ENCODE data around the gene CLIC3. TPM values are rescaled to one million over a fixed set of nuclear protein-coding genes. Genes with fewer than 3 reads are reported as not detected.

CLIC3 gene
- total RNA-seq, 6 experiments from 2014 or later: 0.37 to 0.51 TPM; not detected in 4

- WGBS (ENCODE audit: insufficient coverage, low coverage, low lambda C conversion rate, missing lambda C conversion rate): 18% methylated on average over 5 of the region's 19 CpGs
- H3K27me3 ChIP-seq: no peaks in the 10 kb centered on the region
- peak; percentile 87 to 94 (median 90) for TF ChIP-seq CTCF (IDR thresholded peaks at IDR 0.05)
- no peak for TF ChIP-seq POLR2A (IDR thresholded peaks at IDR 0.05)
- H3K9me3 ChIP-seq: no peaks in the 10 kb centered on the region
- H3K27ac ChIP-seq: peak overlapping the region in 1 of 3 donors; percentile 58
- H3K4me3 ChIP-seq: peak overlapping the region; percentile 39 to 60 (median 50)
- peaks cover 0 to 40% (median 21%) of the 10 kb centered on the region in 4 donors for H3K4me1 ChIP-seq
- no peaks in the 10 kb centered on the region for H3K36me3 ChIP-seq
- ATAC-seq (peak; percentile 57 to 68 (median 62)), DNase-seq (peak; percentile 81 to 87 (median 86))
- intact Hi-C loops (cut with DNase I): no loop called here
Observed at GRCh38 chr9:137029058-137029936, 32.9 kb upstream of the CLIC3 start.

GRCh38 chr9:137028263-137029057 is 32.1 kb upstream of the CLIC3 start:
- Histone ChIP-seq H3K4me1 (peaks cover 0 to 48% (median 24%) of the 10 kb centered on the region in 4 donors), H3K9me3 (no peaks in the 10 kb centered on the region), H3K27ac (peak overlapping the region in 1 of 3 donors; percentile 37), H3K27me3 (no peaks in the 10 kb centered on the region), H3K36me3 (no peaks in the 10 kb centered on the region), H3K4me3 (peak overlapping the region; percentile 39 to 60 (median 50))
- peak; percentile 51 to 60 (median 57) for ATAC-seq
- DNase-seq: peak; percentile 79 to 85 (median 81)
- WGBS (ENCODE audit: insufficient coverage, low coverage, low lambda C conversion rate, missing lambda C conversion rate): 0% methylated on average over 2 of the region's 98 CpGs
- intact Hi-C loops (cut with DNase I): no loop called here
- TF ChIP-seq CTCF (IDR thresholded peaks at IDR 0.05) (peak in 3 of 4 donors; percentile 20 to 58 (median 32)), POLR2A (IDR thresholded peaks at IDR 0.05) (no peak)

DNA sequence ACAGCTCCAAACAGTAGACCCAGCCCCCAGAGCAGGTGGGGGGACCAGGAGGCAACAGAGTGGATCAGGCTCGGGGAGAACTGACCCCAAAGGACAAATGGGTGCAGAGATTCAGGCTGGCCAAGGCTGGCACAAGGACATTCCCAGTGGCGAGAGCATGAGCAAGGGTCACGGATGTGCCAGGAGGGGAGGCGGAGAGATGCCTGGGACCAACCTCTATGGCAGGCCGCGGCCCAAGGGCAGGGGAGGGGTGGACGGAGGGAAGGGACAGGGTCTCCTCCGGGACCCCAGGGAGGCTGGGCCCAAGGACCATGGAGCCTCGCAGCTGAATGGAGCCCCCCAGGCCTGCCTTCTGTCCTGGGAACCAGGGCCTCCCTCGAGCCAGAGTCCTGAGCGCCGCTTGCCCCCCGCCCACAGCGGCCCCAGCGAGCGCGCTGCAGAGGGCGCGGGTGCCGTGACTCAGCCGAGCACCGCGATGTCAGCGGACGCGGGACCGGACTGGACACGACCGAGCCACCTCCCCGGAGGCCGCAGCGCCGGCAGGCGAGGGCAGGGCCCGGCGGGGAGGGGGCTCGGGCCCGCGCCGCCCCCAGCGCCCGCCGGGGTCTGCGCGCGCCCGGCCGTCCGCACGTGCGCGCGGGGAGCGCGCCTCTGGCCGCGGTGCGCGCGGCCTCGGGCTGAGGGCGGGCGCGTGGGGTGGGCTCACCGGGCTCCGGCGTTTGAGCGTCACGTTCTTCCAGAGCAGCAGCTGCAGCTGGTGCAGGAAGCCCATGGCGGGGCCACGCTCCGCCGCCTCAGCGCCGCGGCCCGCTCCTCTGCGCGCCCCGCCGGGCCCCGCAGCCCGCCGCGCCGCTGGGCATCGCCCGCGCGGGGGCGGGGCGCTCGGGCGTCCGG is 31.2 kb upstream of the CLIC3 start, which contains the start of gene ABCA2:
TSS of gene ABCA2 (minus strand) at position 869 of the 894 bp plus-strand sequence. CDS start at position 772, 97 bp downstream.
- H3K9me3 ChIP-seq: no peaks in the 10 kb centered on the region
- no peaks in the 10 kb centered on the region for H3K36me3 ChIP-seq
- H3K27me3 ChIP-seq: no peaks in the 10 kb centered on the region
- peaks cover 0 to 56% (median 28%) of the 10 kb centered on the region in 4 donors for H3K4me1 ChIP-seq
- WGBS (ENCODE audit: insufficient coverage, low coverage, low lambda C conversion rate, missing lambda C conversion rate): under 1% methylated on average over 23 of the region's 95 CpGs
- DNase-seq: peak in 1 of 3 donors; percentile 71
- peak in 1 of 4 donors; percentile 1 for ATAC-seq
- intact Hi-C loops (cut with DNase I): no loop called here
- H3K4me3 ChIP-seq: peak within 1 kb of the TSS; percentile 51 to 60 (median 57)
- H3K27ac ChIP-seq: peak within 1 kb of the TSS; percentile 24 to 73 (median 33)
- TF ChIP-seq POLR2A (IDR thresholded peaks at IDR 0.05) (no peak), CTCF (IDR thresholded peaks at IDR 0.05) (no peak)
